Ishikawa (cell line): Measurements from ENCODE around the gene CRHBP.

Experiments
- CEBPB ChIP-seq: IDR thresholded peaks from 2 replicates; pipeline ENCODE4 v1.6.1; 2012
- CREB1 ChIP-seq: IDR thresholded peaks from 2 replicates; pipeline ENCODE4 v1.6.1; 2012; ENCODE audit warnings: low read depth
- EGR1 ChIP-seq: IDR thresholded peaks from 2 replicates; pipeline ENCODE4 v1.6.1; 2012
- EP300 ChIP-seq: IDR thresholded peaks from 2 replicates; pipeline ENCODE4 v1.6.1; 2012; ENCODE audit warnings: borderline replicate concordance
- FOXM1 ChIP-seq: IDR thresholded peaks from 2 replicates; pipeline ENCODE4 v1.6.1; 2012; ENCODE audit warnings: low read depth, borderline replicate concordance
- NFIC ChIP-seq: IDR thresholded peaks from 2 replicates; pipeline ENCODE4 v1.6.1; 2012
- RAD21 ChIP-seq: IDR thresholded peaks from 2 replicates; pipeline ENCODE4 v1.6.1; 2012; ENCODE audit warnings: low read depth
- TAF1 ChIP-seq: IDR thresholded peaks from 2 replicates; pipeline ENCODE4 v1.6.1; 2012; ENCODE audit warnings: low read depth, mild to moderate bottlenecking
- TCF12 ChIP-seq: IDR thresholded peaks from 2 replicates; pipeline ENCODE4 v1.6.1; 2012; ENCODE audit warnings: low read depth
- TEAD4 ChIP-seq: IDR thresholded peaks from 2 replicates; pipeline ENCODE4 v1.6.1; 2012
- USF1 ChIP-seq: IDR thresholded peaks from 2 replicates; pipeline ENCODE4 v1.6.1; 2012
- YY1 ChIP-seq: IDR thresholded peaks from 2 replicates; pipeline ENCODE4 v1.6.1; 2012; ENCODE audit warnings: low read depth
- ZBTB7A ChIP-seq: IDR thresholded peaks from 2 replicates; pipeline ENCODE4 v1.6.1; 2012; ENCODE audit warnings: low read depth
- TF ChIP-seq, protein P1 (sequence below): IDR thresholded peaks from 2 replicates; pipeline ENCODE4 v1.6.1; 2012; ENCODE audit warnings: low read depth, mild to moderate bottlenecking
- TF ChIP-seq, protein P2 (sequence below): IDR thresholded peaks from 2 replicates; pipeline ENCODE4 v1.6.1; 2012

Gene CRHBP

GRCh38 chr5:77010243-77010642, 57.4 kb downstream of the CRHBP start:
- TF ChIP-seq NFIC (0 out of 2 replicates have a peak, but pooled peaks have one; percentile 7), TAF1 (no peak)

DNA sequence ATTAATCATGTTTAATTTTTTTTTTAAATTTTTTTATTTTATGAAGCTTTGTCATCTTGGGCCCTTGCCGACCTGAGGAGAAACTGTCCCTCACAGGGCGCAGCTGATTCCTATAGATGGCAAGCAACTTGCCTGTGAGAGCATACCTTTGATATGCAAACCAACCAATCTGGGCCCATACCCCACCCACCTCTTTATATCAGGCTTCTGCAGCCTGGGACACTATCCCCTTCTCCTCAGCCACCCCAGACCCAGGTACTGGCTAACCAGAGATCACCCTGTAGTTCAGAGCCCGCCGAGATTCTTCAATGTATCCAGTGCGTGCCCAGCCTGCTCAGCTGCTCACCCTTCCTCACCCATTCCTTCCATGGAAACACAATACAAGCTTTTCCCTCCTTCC, 58.7 kb downstream of the CRHBP start:
- no peak for TF ChIP-seq YY1
- TF ChIP-seq USF1, result no peak
- no peak for TF ChIP-seq CREB1
- TF ChIP-seq, protein P1, sequence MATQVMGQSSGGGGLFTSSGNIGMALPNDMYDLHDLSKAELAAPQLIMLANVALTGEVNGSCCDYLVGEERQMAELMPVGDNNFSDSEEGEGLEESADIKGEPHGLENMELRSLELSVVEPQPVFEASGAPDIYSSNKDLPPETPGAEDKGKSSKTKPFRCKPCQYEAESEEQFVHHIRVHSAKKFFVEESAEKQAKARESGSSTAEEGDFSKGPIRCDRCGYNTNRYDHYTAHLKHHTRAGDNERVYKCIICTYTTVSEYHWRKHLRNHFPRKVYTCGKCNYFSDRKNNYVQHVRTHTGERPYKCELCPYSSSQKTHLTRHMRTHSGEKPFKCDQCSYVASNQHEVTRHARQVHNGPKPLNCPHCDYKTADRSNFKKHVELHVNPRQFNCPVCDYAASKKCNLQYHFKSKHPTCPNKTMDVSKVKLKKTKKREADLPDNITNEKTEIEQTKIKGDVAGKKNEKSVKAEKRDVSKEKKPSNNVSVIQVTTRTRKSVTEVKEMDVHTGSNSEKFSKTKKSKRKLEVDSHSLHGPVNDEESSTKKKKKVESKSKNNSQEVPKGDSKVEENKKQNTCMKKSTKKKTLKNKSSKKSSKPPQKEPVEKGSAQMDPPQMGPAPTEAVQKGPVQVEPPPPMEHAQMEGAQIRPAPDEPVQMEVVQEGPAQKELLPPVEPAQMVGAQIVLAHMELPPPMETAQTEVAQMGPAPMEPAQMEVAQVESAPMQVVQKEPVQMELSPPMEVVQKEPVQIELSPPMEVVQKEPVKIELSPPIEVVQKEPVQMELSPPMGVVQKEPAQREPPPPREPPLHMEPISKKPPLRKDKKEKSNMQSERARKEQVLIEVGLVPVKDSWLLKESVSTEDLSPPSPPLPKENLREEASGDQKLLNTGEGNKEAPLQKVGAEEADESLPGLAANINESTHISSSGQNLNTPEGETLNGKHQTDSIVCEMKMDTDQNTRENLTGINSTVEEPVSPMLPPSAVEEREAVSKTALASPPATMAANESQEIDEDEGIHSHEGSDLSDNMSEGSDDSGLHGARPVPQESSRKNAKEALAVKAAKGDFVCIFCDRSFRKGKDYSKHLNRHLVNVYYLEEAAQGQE, result no peak
- TF ChIP-seq EGR1, result no peak
- no peak for TF ChIP-seq NFIC
- no peak for TF ChIP-seq FOXM1

GRCh38 chr5:77012601-77013000, 59.8 kb downstream of the CRHBP start:
- TF ChIP-seq FOXM1, result no peak
- TF ChIP-seq RAD21, result no peak
- TF ChIP-seq, protein P1, result no peak
- no peak for TF ChIP-seq CREB1
- no peak for TF ChIP-seq TCF12
- TF ChIP-seq USF1, result no peak
- no peak for TF ChIP-seq EP300
- TF ChIP-seq NFIC, result no peak
- TF ChIP-seq TEAD4, result no peak
- TF ChIP-seq YY1, result no peak
- TF ChIP-seq, protein P2, sequence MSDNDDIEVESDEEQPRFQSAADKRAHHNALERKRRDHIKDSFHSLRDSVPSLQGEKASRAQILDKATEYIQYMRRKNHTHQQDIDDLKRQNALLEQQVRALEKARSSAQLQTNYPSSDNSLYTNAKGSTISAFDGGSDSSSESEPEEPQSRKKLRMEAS, result no peak
- TF ChIP-seq TAF1, result no peak
- no peak for TF ChIP-seq ZBTB7A
- TF ChIP-seq EGR1, result no peak
- TF ChIP-seq CEBPB, result no peak

- TF ChIP-seq RAD21 (peak; percentile 60), ZBTB7A (no peak)
Observed at GRCh38 chr5:77015938-77016569, 63.2 kb downstream of the CRHBP start.

DNA sequence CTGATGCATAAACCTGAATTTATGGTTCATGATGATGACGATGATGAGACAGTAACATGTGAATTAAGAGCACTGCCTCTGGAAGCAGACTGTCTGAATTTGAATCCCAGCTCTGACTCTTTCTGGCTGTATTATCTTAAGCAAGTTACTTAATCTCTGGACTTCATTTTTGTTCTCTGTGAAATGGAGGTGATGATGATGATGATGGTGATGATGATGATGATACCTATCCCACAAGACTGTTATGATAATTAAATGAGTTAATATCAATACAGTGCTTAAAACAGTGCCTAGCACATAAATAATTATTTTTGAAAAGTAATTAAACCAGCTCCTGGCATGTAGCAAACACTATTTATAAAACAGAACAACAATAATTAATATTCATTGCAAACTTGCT, 64.1 kb downstream of the CRHBP start:
- TF ChIP-seq RAD21 (no peak), CREB1 (no peak), TCF12 (no peak), TAF1 (no peak), EGR1 (no peak), TEAD4 (no peak)
- TF ChIP-seq, protein P1, result no peak

DNA sequence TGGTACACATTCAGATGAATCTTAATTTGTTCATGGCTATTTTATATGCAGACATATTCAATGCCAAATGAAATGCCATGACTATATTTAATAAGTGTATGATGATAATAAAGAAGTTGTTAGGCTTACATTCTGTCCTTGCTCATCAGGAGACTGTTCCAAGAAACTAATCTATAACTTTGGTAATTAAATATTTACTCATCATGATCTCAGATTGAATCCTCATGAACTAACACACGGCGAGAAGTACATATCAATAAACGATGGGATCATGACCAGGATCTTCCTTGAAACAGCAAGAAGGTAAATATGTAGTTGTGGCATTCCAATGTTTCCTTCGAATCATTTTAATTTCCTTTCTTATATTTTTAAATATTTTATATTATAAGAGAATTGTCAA, 64.8 kb downstream of the CRHBP start:
- TF ChIP-seq TAF1 (no peak), TEAD4 (no peak), YY1 (no peak), EP300 (no peak), EGR1 (no peak), NFIC (no peak), CREB1 (no peak), ZBTB7A (no peak), CEBPB (no peak), RAD21 (no peak), TCF12 (no peak), USF1 (no peak), FOXM1 (no peak)
- TF ChIP-seq, protein P1, result no peak
- TF ChIP-seq, protein P2, result no peak
